ENCODE results near the gene TFAP2C.

TFAP2C gene

DNA sequence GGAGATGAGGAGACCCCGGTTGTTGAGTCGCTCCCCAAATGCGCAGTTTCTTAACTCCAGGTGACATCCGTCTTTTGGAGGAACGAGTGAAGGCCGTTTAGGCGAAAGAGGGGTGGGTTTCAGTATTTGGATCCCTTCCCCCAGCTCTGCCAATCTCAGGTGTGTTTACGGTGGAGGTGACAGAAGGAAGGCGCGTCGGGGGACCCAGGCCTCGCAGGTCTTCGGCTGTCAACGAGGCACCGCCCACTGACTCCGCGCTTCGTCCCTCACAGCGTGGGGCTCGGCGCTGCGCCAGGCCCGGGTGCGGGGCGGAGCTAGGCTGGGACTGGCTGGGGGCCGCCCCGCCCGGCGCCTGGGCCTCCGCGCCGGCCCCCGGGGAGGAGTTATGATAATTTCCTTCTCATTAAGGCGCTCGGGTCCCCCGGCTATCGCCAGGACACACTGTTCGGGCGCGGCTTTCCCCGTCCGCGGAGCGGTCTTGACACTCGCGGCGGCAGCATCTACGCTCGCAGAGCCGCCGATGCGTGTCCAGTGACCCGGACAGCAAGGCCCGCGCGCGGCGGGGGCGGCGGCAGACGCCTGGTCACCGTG lies at the start of gene TFAP2C:
Gene TFAP2C, plus strand, starts transcription at position 434 of the 591 bp plus-strand sequence. CDS start 239 bp downstream, outside the sequence.
- DNase-seq (ENCODE audit: low read depth, low spot score), result peak; percentile 64
- in situ Hi-C loops (cut with HindIII; ENCODE audit: low sequenced_read_pairs), result no loop called here
- TF ChIP-seq, protein P1, sequence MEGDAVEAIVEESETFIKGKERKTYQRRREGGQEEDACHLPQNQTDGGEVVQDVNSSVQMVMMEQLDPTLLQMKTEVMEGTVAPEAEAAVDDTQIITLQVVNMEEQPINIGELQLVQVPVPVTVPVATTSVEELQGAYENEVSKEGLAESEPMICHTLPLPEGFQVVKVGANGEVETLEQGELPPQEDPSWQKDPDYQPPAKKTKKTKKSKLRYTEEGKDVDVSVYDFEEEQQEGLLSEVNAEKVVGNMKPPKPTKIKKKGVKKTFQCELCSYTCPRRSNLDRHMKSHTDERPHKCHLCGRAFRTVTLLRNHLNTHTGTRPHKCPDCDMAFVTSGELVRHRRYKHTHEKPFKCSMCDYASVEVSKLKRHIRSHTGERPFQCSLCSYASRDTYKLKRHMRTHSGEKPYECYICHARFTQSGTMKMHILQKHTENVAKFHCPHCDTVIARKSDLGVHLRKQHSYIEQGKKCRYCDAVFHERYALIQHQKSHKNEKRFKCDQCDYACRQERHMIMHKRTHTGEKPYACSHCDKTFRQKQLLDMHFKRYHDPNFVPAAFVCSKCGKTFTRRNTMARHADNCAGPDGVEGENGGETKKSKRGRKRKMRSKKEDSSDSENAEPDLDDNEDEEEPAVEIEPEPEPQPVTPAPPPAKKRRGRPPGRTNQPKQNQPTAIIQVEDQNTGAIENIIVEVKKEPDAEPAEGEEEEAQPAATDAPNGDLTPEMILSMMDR (IDR thresholded peaks at IDR 0.05; ENCODE audit: low read depth, low read length), result no peak
- peak within 1 kb of the TSS; percentile 72 for H3K4me3 ChIP-seq (ENCODE audit: low read depth, low read length)

DNA sequence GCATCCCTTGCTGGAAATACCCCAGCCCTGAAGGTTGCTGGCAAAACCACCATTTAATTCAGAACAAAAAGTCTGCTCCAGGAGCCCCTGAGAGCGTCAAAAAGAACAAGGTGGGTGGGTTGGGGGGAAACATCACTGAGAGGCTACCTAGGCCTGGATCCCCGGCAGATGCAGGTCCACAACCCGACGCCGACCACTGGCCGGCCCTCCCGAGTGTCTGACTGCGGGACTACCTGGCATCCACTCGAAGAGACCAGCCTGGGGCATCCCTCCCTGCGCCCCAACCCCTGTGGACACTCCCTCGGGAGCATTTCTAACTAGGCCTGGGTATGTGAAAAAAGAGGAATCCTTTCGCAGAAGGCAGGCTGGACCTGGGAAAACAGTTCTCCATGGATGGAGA lies 48.9 kb upstream of the TFAP2C start:
- H3K4me3 ChIP-seq (ENCODE audit: low read depth, low read length), result no peak overlapping the region
- no peak for DNase-seq (ENCODE audit: low read depth, low spot score)
- TF ChIP-seq, protein P1 (IDR thresholded peaks at IDR 0.05; ENCODE audit: low read depth, low read length), result no peak
- in situ Hi-C loops (cut with HindIII; ENCODE audit: low sequenced_read_pairs), result no loop called here

DNA sequence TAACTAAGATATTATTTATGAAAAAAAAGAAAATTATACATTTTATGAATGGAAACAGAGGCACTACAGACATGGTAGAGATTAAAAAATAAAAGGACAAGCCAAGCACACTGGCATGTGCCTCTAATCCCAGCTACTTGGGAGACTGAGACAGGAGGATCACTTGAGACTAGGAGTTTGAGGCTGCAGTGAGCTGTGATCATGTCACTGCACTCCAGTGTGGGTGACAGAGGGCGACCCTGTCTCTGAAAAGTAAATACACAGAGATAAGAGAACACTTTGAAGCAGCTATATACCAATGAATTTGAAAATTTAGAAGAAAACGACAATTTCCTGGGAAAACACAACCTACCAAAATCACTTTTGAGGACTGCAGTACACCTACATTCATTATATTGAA lies 47.4 kb upstream of the TFAP2C start:
- in situ Hi-C loops (cut with HindIII; ENCODE audit: low sequenced_read_pairs), result no loop called here
- TF ChIP-seq, protein P1 (IDR thresholded peaks at IDR 0.05; ENCODE audit: low read depth, low read length), result no peak
- no peak overlapping the region for H3K4me3 ChIP-seq (ENCODE audit: low read depth, low read length)
- no peak for DNase-seq (ENCODE audit: low read depth, low spot score)

DNA sequence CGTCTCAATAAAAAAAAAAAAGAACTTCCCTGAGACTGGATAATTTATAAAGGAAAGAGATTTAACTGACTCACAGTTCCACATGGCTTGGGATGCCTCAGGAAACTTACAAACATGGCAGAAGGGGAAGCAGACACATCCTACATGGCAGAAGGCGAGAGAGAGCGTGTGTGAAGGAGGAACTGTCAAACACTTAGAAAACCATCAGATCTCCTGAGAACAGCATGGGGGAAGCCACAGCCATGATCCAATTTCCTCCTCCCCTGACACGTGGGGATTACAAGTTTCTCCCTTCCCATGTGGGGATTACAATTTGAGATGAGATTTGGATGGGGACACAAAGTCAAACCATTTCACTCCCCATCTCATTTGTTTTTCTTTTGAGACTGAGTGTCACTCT lies 46.6 kb upstream of the TFAP2C start:
- H3K4me3 ChIP-seq (ENCODE audit: low read depth, low read length), result no peak overlapping the region
- DNase-seq (ENCODE audit: low read depth, low spot score), result no peak
- TF ChIP-seq, protein P1 (IDR thresholded peaks at IDR 0.05; ENCODE audit: low read depth, low read length), result no peak
- in situ Hi-C loops (cut with HindIII; ENCODE audit: low sequenced_read_pairs), result no loop called here

DNA sequence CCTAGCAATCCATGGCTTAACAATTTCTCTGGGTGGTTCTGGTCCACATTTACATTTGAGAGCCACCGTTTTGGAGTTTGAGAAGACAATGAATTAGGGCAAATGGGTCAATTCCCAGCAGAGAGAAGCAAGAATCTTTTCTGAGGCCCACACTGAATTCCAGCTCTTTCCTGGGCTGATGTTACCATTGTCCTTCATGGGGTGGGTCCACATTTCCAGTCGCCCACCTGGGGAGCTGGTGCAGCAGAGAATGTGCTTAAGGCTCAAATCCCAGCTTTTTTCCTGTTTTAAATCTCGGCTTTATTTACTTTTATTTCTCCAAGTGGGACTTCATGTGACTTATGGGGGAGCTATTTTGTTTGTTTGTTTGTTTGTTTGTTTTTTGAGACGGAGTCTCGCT lies 44.2 kb upstream of the TFAP2C start:
- TF ChIP-seq, protein P1 (IDR thresholded peaks at IDR 0.05; ENCODE audit: low read depth, low read length), result no peak
- in situ Hi-C loops (cut with HindIII; ENCODE audit: low sequenced_read_pairs), result no loop called here
- no peak overlapping the region for H3K4me3 ChIP-seq (ENCODE audit: low read depth, low read length)
- no peak for DNase-seq (ENCODE audit: low read depth, low spot score)

DNA sequence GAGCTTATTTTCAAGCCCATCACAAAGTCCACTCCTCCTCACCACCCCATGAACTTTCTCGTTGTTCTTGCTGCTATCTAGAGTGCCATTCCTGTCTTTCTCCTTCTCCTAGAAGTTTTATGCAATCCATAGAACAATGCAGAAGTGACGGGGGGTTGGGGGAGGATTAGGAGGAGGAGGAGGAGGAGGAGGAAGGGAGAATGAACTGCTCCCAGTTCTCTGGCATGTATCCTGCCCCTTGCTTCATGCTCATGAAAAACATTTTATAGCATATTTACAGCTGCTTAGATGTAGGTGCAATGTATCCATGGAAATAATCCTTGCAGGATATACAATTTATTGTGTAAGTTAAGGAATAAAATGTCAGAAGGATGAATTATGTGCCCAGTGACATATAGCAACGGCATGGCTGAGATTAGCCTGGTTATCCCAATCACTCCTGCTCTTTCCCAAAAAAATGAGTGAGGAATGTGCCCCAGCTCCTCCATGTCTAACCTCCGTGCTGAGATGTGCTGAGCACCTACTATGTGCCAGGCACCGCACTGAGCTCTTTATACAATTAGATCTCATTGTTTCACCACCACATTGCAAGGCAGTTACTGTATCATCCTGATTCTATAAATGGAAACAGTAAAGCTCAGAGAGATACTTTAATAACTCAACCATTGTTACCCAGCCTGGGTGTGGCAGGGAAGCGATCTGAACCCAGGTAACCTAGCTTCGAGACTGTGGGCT lies 41.6 kb upstream of the TFAP2C start:
- H3K4me3 ChIP-seq (ENCODE audit: low read depth, low read length), result no peak overlapping the region
- no peak for DNase-seq (ENCODE audit: low read depth, low spot score)
- TF ChIP-seq, protein P1 (IDR thresholded peaks at IDR 0.05; ENCODE audit: low read depth, low read length), result no peak
- in situ Hi-C loops (cut with HindIII; ENCODE audit: low sequenced_read_pairs), result no loop called here
